ENCODE results near the gene AP1M2. TPM values are rescaled to one million over a fixed set of nuclear protein-coding genes. Genes with fewer than 3 reads are reported as not detected.
"Not testable (repeated sequence)": the region's sequence is repeated elsewhere in the genome, so short reads cannot be mapped to it uniquely, and the experiment has no call there.

The AP1M2 gene
- total RNA-seq, 1 experiment from 2014 or later, result 127 TPM

DNA sequence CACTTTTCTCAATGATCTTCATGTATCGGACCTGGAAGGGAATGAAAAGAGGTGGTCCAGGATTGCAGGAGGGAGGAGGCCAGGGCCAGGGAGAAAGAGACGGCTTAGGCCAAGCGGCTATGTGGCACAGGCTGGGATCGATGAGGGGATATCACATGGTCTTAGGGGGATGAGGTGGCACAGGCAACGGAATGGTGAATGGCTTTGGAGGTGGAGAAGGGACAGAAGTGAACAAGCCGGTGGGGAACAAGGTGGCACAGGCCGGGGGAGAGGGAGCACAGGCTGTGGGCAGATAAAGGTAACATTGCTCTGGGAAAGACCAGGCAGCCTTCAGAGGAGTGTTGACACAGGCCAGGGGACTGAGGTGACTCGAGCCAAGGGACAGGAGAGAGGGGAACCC is 12.7 kb downstream of the AP1M2 start (continued):
- no peak for TF ChIP-seq MXD4 (CRISPR knock-in tag; IDR thresholded peaks at IDR 0.05; ENCODE audit: borderline replicate concordance)
- no peak for TF ChIP-seq FOXK1 (CRISPR knock-in tag; IDR thresholded peaks at IDR 0.05)
- no peak for TF ChIP-seq ZNF263 (CRISPR knock-in tag; IDR thresholded peaks at IDR 0.05; ENCODE audit: low read depth)
- TF ChIP-seq KAT7 (CRISPR knock-in tag; IDR thresholded peaks at IDR 0.05; ENCODE audit: borderline replicate concordance), result no peak
- no peak for TF ChIP-seq RORB (CRISPR knock-in tag; IDR thresholded peaks at IDR 0.05)
- no peak for TF ChIP-seq GTF2I (CRISPR knock-in tag; conservative IDR thresholded peaks at IDR 0.05)
- no peak for TF ChIP-seq MLX (CRISPR knock-in tag; IDR thresholded peaks at IDR 0.05)
- no peak for TF ChIP-seq NR1H2 (CRISPR knock-in tag; IDR thresholded peaks at IDR 0.05)

DNA sequence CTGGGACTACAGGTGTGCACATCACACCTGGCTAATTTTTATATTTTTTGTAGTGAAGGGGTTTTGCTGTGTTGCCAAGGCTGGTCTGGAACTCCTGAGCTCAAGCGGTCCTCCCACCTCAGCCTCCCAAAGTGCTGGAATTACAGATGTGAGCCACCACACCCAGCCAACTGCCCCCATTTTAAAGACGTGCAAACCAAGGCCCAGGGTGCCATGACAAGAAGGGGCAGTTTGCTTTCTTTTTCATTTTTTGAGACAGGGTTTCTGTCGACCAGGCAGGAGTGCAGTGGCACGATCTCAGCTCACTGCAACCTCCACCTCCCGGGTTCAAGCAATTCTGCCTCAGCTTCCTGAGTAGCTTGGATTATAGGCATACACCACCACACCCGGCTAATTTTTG is 13.3 kb downstream of the AP1M2 start:
- H3K27me3 Mint-ChIP-seq (ENCODE audit: low read depth); DNase-seq (ENCODE audit: low spot score); H3K4me3 Mint-ChIP-seq; H3K27ac Mint-ChIP-seq; POLR2A ChIA-PET; H3K4me1 Mint-ChIP-seq; H3K9me3 Mint-ChIP-seq; ATAC-seq: not testable (repeated sequence)
- CTCF ChIA-PET, result interaction anchor here (1.2 kb wide), 1 partner anchor 122 kb away, joined by 3 read pairs; no protein-coding TSS in a partner anchor
- H3K36me3 Mint-ChIP-seq, result peaks cover 31% of the 10 kb centered on the region

DNA sequence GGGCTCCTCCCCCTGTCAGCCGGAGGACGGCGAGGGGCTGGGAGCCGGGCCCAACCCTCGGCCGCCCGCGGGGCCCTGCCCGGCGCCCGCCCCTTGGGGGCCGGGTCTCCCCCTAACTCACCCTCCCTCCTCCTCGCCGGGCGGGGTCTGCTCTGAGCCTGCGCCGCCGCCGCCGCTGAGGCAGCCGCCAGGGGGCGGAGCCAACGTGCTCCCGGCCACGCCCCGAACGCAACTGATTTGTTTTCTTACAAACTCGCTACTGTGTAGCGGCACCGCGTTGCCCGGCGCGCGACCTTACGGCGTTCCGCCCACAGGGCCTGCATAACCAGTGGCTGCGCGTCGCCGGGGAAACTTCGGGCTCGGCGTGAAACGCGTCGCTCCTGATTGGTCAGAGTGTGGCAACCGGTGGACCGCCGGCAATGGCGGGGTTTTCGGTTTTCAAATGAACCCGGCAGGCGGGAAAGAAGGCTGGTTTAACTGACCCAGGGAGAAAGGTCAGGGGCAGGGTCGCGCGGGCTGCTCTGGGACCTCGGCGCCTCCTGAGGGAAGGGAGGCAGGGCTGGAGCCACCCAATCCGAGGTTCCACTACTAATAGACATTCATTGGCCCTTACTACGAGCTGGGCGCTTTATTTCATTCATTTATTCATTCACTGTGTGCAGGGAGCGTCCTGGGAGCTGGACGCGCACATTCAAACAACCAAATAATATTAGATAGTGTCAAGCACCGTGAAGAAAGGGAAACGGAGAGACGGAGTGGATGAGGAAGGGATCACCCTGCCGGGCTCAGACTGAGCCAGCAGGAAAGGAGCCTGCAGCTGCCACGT is 18.1 kb downstream of the AP1M2 start, which contains the start of gene CDKN2D:
TSS of gene CDKN2D (minus strand) at position 154 of the 826 bp plus-strand sequence. CDS start 326 bp downstream, outside the sequence.
- peak; percentile 100 for DNase-seq (ENCODE audit: low spot score)
- POLR2A ChIA-PET, result no interaction called here
- Mint-ChIP-seq H3K9me3 (no peaks in the 10 kb centered on the region), H3K4me1 (peaks cover 35% of the 10 kb centered on the region), H3K4me3 (peak within 1 kb of the TSS; percentile 94), H3K36me3 (0 out of 2 replicates have a peak, but pooled peaks cover 3% of the 10 kb centered on the region), H3K27me3 (ENCODE audit: low read depth) (peaks cover 19% of the 10 kb centered on the region), H3K27ac (peak within 1 kb of the TSS; percentile 100)
- peak; percentile 81 for ATAC-seq
- CTCF ChIA-PET, result interaction anchor here (0.6 to 4.2 kb wide), 17 partner anchors 12 to 794 kb away, joined by 3 to 20 read pairs (median 4); no protein-coding TSS in a partner anchor
- TF ChIP-seq, protein P1, sequence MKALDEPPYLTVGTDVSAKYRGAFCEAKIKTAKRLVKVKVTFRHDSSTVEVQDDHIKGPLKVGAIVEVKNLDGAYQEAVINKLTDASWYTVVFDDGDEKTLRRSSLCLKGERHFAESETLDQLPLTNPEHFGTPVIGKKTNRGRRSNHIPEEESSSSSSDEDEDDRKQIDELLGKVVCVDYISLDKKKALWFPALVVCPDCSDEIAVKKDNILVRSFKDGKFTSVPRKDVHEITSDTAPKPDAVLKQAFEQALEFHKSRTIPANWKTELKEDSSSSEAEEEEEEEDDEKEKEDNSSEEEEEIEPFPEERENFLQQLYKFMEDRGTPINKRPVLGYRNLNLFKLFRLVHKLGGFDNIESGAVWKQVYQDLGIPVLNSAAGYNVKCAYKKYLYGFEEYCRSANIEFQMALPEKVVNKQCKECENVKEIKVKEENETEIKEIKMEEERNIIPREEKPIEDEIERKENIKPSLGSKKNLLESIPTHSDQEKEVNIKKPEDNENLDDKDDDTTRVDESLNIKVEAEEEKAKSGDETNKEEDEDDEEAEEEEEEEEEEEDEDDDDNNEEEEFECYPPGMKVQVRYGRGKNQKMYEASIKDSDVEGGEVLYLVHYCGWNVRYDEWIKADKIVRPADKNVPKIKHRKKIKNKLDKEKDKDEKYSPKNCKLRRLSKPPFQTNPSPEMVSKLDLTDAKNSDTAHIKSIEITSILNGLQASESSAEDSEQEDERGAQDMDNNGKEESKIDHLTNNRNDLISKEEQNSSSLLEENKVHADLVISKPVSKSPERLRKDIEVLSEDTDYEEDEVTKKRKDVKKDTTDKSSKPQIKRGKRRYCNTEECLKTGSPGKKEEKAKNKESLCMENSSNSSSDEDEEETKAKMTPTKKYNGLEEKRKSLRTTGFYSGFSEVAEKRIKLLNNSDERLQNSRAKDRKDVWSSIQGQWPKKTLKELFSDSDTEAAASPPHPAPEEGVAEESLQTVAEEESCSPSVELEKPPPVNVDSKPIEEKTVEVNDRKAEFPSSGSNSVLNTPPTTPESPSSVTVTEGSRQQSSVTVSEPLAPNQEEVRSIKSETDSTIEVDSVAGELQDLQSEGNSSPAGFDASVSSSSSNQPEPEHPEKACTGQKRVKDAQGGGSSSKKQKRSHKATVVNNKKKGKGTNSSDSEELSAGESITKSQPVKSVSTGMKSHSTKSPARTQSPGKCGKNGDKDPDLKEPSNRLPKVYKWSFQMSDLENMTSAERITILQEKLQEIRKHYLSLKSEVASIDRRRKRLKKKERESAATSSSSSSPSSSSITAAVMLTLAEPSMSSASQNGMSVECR (CRISPR knock-in tag; IDR thresholded peaks at IDR 0.05; ENCODE audit: borderline replicate concordance), result peak; percentile 40; the same call in 1 of the 2 replicates
- TF ChIP-seq ZNF121 (CRISPR knock-in tag; IDR thresholded peaks at IDR 0.05), result no peak
- TF ChIP-seq SOX15 (CRISPR knock-in tag; IDR thresholded peaks at IDR 0.05), result no peak
- TF ChIP-seq PRDM15 (CRISPR knock-in tag; IDR thresholded peaks at IDR 0.05), result no peak
- TF ChIP-seq IRF1 (CRISPR knock-in tag; IDR thresholded peaks at IDR 0.05), result no peak
- TF ChIP-seq SP1 (CRISPR knock-in tag; conservative IDR thresholded peaks at IDR 0.05), result peak; percentile 91
- TF ChIP-seq, protein P2, sequence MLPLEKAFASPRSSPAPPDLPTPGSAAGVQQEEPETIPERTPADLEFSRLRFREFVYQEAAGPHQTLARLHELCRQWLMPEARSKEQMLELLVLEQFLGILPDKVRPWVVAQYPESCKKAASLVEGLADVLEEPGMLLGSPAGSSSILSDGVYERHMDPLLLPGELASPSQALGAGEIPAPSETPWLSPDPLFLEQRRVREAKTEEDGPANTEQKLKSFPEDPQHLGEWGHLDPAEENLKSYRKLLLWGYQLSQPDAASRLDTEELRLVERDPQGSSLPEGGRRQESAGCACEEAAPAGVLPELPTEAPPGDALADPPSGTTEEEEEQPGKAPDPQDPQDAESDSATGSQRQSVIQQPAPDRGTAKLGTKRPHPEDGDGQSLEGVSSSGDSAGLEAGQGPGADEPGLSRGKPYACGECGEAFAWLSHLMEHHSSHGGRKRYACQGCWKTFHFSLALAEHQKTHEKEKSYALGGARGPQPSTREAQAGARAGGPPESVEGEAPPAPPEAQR (CRISPR knock-in tag; IDR thresholded peaks at IDR 0.05), result no peak
- no peak for TF ChIP-seq CREB1 (CRISPR knock-in tag; IDR thresholded peaks at IDR 0.05)
- peak; percentile 86 for TF ChIP-seq FOXK1 (CRISPR knock-in tag; IDR thresholded peaks at IDR 0.05)
- TF ChIP-seq ZNF671 (CRISPR knock-in tag; IDR thresholded peaks at IDR 0.05), result no peak
- peak; percentile 43; the same call in 1 of the 2 replicates for TF ChIP-seq HMGXB4 (CRISPR knock-in tag; IDR thresholded peaks at IDR 0.05)
- no peak for TF ChIP-seq ZNF423 (CRISPR knock-in tag; IDR thresholded peaks at IDR 0.05)

Data from WTC11 (cell line).